HG03066 (cell line): ENCODE measurements around the gene SH3RF3.
"Not testable (repeated sequence)": the region's sequence is repeated elsewhere in the genome, so short reads cannot be mapped to it uniquely, and the experiment has no call there.

Experiments used
- ATAC-seq: cut with Tn5 transposase; IDR thresholded peaks from one replicate; pipeline ENCODE4 v1.9.1; 2021; ENCODE audit warnings: low read depth; ENCODE audit not compliant: unreplicated experiment

Gene SH3RF3

DNA sequence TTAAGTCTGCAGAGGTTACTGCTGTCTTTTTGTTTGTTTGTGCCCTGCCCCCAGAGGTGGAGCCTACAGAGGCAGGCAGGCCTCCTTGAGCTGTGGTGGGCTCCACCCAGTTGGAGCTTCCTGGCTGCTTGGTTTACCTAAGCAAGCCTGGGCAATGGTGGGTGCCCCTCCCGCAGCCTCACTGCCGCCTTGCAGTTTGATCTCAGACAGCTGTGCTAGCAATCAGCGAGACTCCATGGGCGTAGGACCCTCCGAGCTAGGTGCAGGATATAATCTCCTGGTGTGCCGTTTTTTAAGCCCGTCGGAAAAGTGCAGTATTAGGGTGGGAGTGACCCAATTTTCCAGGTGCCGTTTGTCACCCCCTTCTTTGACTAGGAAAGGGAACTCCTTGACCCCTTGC, 11.8 kb upstream of the SH3RF3 start:
- not testable (repeated sequence) for ATAC-seq

DNA sequence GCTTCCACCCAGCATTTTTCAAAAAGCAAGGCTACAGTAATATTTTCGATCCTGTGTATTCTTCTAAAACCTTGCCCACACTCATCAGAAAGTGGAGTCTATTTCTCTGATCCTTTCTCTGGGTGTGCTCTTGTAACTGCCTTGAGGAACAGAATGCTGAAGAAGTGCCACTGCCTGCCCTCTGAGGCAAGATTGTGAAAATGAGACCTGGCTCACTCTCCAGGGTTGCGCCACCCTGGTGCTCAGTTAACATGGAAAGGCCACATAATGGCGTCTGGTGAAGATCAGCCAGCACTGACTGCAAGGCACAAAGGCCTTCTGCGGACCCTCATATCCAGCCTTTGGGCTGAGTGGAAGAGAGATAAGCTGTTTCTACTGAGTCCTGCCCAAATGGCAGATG, 11.2 kb upstream of the SH3RF3 start:
- no peak for ATAC-seq

DNA sequence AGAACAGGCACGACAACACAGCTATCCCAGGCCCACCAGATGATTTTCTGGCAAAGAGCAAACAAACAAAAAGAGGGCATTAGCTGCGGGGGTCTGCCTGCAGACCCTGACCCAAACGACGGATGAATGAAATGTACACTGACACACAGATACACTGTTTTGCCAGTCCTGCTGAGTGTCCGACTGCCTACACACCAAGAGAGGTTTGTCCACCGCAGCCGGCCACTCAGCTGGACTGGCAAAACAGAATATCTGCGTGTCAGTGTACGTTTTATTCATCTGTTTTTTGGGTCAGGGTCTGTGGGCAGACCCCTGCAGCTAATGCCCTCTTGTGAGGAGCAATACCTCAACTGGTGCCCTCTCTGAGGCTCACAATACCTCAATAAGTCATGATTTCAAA, 10.7 kb upstream of the SH3RF3 start:
- no peak for ATAC-seq

GRCh38 chr2:109120166-109120565, 8.8 kb upstream of the SH3RF3 start:
- ATAC-seq: no peak

GRCh38 chr2:109120686-109121085, 8.3 kb upstream of the SH3RF3 start:
- not testable (repeated sequence) for ATAC-seq

- ATAC-seq: no peak
Measured at GRCh38 chr2:109123586-109124201, 5.3 kb upstream of the SH3RF3 start.

- no peak for ATAC-seq
Measured at GRCh38 chr2:109124982-109125592, 3.9 kb upstream of the SH3RF3 start.

DNA sequence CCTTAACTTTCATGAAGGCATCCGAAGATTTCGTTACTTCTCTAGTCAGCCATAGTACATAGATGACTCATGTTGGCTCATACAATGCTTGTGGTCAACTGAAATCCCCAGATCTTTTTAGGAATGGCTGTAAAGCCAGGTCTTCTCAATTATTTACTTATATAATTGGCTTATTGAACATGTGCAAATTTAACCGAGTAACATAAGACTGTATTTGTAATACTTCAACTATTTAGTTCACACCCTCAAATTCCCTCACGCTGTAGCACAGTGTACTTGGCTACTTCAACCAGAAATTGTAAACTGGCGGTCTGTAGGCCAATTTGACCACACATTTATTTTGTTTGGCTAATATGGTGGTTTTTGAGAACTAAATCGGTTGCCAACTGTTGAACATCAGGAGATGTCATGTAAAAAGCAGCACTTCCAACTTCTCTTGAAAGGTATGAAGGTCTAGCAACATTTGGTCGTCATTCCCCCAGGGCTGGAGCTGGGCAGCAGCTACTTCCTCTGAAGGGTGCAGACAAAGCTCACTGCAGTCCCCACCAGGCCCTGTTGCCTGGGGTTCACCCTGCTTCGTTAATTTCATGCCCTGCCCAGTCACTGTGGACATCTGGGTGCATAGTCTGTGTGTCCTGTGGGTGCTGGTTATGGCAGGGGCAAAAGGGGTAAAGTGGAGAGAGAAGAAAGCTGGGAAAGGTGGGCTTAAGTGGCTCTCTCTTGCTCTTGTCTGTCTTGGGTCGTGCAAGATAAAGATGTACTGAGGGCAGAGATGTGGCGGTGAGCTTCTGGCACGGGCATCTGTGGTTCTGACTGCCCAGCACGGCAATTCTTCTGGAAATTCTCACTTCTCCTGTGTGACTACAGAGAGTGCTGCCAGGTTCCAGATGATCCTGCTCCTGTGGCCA, 3.2 kb upstream of the SH3RF3 start:
- ATAC-seq: no peak

GRCh38 chr2:109126501-109126860, 2.5 kb upstream of the SH3RF3 start:
- ATAC-seq: no peak

DNA sequence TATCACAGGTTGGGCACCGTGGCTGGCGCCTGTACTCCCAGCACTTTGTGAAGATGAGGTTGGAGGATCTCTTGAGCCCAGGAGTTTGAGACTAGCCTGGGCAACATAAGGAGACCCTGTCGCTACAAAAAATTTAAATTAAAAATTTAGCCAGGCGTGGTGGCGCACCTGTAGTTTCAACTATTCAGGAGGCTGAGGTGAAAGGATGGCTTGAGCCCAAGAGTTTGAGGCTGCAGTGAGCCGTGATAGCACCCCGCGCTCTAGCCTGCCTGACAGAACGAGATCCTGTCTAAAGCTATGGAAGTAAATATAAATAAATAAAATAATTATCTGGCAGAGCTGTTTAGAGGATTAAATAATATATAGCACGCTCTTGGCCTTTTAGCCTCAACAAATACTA, 1.4 kb upstream of the SH3RF3 start:
- ATAC-seq: no peak

GRCh38 chr2:109128048-109128615, 873 bp upstream of the SH3RF3 start:
- no peak for ATAC-seq

GRCh38 chr2:109129356-109129920, 433 bp downstream of the SH3RF3 start:
- ATAC-seq: no peak

GRCh38 chr2:109129921-109130722, 1.1 kb downstream of the SH3RF3 start:
- no peak for ATAC-seq

- no peak for ATAC-seq
Measured at GRCh38 chr2:109130723-109130995, 1.7 kb downstream of the SH3RF3 start.

DNA sequence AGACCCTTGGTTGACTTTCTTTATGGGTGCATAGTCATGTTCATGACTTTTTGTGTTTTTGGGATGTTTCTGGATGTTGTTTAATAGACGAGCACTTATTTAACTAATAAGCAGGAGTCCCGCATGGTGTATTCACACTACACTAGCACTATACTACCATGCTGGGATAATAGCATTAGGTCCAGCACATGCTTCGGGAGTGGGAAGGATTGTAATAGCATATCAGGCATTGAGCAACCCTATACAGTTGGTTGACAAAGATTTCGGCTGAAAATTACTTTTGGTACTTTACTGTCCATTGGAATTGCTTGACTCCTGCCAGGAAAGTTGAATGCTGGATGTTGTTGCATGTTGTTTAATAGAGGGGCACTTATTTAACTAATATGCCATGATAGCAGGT, 2.8 kb downstream of the SH3RF3 start:
- no peak for ATAC-seq

GRCh38 chr2:109132626-109133025, 3.6 kb downstream of the SH3RF3 start:
- no peak for ATAC-seq

DNA sequence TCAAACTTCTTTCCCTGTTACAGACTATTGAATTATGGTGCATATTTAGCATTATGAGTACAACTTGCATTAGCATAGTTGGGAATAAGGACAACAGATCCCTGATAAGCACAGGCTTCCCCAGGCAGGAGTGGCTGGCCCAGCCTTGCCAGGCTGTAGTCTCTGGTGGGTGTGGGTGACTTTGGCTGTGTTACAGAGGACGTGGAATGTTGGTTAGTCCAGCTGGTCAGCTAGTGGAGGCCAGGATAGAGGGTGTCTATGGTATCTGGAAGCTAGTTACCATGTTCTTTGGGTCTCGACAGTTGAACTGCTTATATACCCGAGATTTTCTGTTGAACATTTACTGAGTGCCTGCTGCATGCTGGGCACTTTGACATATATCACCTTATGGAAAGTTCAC, 4.7 kb downstream of the SH3RF3 start:
- ATAC-seq: no peak

DNA sequence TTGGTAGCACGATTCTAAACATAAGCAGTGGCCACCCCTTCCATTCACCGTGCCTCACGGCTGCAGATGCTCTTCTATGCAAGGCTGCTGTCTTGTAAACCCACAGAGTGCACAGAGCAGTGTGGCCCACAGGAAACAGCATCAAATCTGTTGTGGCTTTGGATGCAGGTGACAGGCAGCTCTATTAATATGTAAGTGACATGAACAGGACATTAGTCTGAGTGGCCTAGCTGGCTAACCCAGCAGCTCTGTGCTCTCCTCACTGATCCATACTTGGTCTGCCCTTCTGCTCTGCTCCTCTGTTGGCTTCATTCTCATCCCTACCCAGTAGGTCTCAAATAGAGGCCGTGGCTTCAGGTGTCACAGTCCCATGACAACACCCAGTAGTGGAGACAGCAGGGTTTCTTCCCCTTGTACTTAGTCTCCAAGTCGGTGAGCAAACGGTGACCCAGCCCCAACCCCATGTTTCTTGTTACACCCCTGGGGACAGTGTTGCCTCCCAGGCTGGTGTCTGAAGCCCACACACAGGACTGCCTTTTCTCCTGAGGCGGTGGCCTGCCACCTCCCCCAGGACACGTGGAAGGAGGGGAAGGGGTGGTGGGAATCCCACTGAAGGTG, 5.8 kb downstream of the SH3RF3 start:
- no peak for ATAC-seq

DNA sequence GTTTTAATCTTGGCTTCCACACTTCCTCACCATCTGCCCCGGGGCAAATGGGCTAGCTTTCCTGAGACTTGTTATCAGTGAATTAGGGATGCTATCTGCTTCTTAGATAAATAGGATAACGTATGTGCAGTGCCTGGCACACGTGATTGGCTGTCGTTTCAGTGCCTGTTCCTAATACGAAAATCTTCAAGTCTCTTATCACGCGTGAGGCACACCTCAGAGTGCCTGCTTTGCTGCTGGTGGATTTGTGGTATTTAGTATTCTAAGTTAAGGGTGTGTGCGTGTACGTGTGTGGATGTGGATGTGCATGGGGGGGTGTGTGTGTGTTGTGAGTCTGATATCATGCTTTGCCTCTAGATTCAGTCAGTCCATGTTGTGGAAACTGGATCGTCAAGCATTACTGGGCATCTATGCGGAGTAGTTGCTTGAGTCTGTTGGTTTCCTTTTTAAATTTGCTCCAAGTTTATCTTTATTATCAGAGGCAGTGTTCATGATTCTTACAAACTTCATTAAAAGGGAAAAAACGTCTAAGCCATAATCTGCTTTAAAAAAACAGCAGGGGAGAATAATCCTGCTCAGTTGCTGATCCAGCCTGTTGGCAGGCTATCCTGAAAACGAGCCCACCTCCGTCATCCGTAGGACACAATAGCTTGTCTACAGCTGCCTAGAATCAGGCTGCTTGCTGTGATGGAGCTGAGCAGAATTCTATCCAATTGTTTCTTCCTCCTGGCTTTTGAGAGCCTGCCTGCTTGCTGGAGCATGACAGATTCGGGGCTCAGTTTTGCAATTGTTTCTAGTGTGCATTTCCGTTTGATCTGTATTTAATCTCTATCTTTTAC, 6.6 kb downstream of the SH3RF3 start:
- ATAC-seq: no peak
